Neural cell (in vitro differentiated cells): ENCODE data around the gene FBLN7. TPM values are rescaled to one million over a fixed set of nuclear protein-coding genes. Genes with fewer than 3 reads are reported as not detected.

Experiments
- H2AFZ ChIP-seq: fragments of 200-600, 300-800 bp; sonication (generic), shearing (Covaris generic); 2 replicates; pipeline ENCODE4 v1.6.0; 2014; ENCODE audit warnings: low read depth, mild to moderate bottlenecking, antibody characterized with exemption, low read length, moderate library complexity
- H3F3A ChIP-seq: fragments of 200-600 bp; shearing (Covaris generic); 2 replicates; pipeline ENCODE4 v1.6.1; 2016; ENCODE audit warnings: mild to moderate bottlenecking, moderate library complexity, mixed read lengths, antibody characterized with exemption, low read length; ENCODE audit not compliant: insufficient read depth, poor library complexity, severe bottlenecking
- H3K27ac ChIP-seq: fragments of 200-600, 300-800 bp; sonication (generic), shearing (Covaris generic); 2 replicates; pipeline ENCODE4 v1.5.1; 2014; ENCODE audit warnings: mild to moderate bottlenecking, low read length, moderate library complexity
- H3K27me3 ChIP-seq: fragments of 300-800, 200-600 bp; sonication (generic), shearing (Covaris generic); 2 replicates; pipeline ENCODE4 v1.6.0; 2014; ENCODE audit warnings: mild to moderate bottlenecking, low read depth, low read length, moderate library complexity; ENCODE audit not compliant: insufficient read depth
- H3K36me3 ChIP-seq: fragments of 300-800, 200-600 bp; sonication (generic), shearing (Covaris generic); 2 replicates; pipeline ENCODE4 v1.5.1; 2014; ENCODE audit warnings: mild to moderate bottlenecking, antibody characterized with exemption, low read length, moderate library complexity; ENCODE audit not compliant: insufficient read depth
- H3K4me2 ChIP-seq: fragments of 300-800, 200-600 bp; sonication (generic), shearing (Covaris generic); 2 replicates; pipeline ENCODE4 v1.6.0; 2014; ENCODE audit warnings: mild to moderate bottlenecking, low read length
- H3K4me3 ChIP-seq: fragments of 300-800, 200-600 bp; sonication (generic), shearing (Covaris generic); 2 replicates; pipeline ENCODE4 v1.5.1; 2014; ENCODE audit warnings: mild to moderate bottlenecking, low read length, moderate library complexity
- H3K79me2 ChIP-seq: fragments of 200-600 bp; shearing (Covaris generic); replicated peaks from 2 replicates; pipeline ENCODE4 v1.6.0; 2014; ENCODE audit warnings: mild to moderate bottlenecking, low read length, moderate library complexity; ENCODE audit not compliant: insufficient read depth
- H3K9ac ChIP-seq: fragments of 300-800, 200-600 bp; sonication (generic), shearing (Covaris generic); 2 replicates; pipeline ENCODE4 v1.6.1; 2016; ENCODE audit warnings: mild to moderate bottlenecking, low read length, mixed read lengths
- H3K9me2 ChIP-seq: fragments of 200-600 bp; shearing (Covaris generic); 2 replicates; pipeline ENCODE4 v1.6.1; 2016; ENCODE audit warnings: mild to moderate bottlenecking, low read length, mixed read lengths; ENCODE audit not compliant: insufficient read depth
- H3K9me3 ChIP-seq: fragments of 200-600, 300-800 bp; sonication (generic), shearing (Covaris generic); 2 replicates; pipeline ENCODE4 v1.6.1; 2016; ENCODE audit warnings: mild to moderate bottlenecking, mixed run types, low read length, moderate library complexity, mixed read lengths
- H4K20me1 ChIP-seq: fragments of 200-600 bp; shearing (Covaris generic); 2 replicates; pipeline ENCODE4 v1.6.1; 2016; ENCODE audit warnings: mild to moderate bottlenecking, mixed run types; ENCODE audit not compliant: insufficient read depth
- CTCF ChIP-seq: fragments of 450-650 bp; IDR thresholded peaks from 2 replicates; pipeline ENCODE4 v1.5.1; 2014; ENCODE audit warnings: antibody characterized with exemption, mild to moderate bottlenecking, moderate library complexity; ENCODE audit not compliant: poor library complexity, severe bottlenecking
- EP300 ChIP-seq: fragments of 450-650 bp; conservative IDR thresholded peaks from 2 replicates; pipeline ENCODE4 v1.6.1; 2014; ENCODE audit warnings: antibody characterized with exemption, mild to moderate bottlenecking, moderate library complexity; ENCODE audit not compliant: poor library complexity, severe bottlenecking
- EZH2 ChIP-seq: fragments of 200-600, 300-800 bp; shearing (Covaris generic), sonication (generic); IDR thresholded peaks from 2 replicates; pipeline ENCODE4 v1.6.1; 2014; ENCODE audit warnings: antibody characterized with exemption, low read length, borderline replicate concordance, mild to moderate bottlenecking; ENCODE audit not compliant: insufficient read depth, poor library complexity, severe bottlenecking
- MXI1 ChIP-seq: fragments of 450-650 bp; conservative IDR thresholded peaks from 2 replicates; pipeline ENCODE4 v1.6.1; 2014; ENCODE audit warnings: antibody characterized with exemption, mild to moderate bottlenecking; ENCODE audit not compliant: poor library complexity, severe bottlenecking
- POLR2AphosphoS5 ChIP-seq: IDR thresholded peaks from 2 replicates; pipeline ENCODE4 v1.6.1; 2012
- RAD21 ChIP-seq: fragments of 450-650 bp; conservative IDR thresholded peaks from 2 replicates; pipeline ENCODE4 v1.6.1; 2014; ENCODE audit warnings: antibody characterized with exemption, mild to moderate bottlenecking, moderate library complexity
- REST ChIP-seq: IDR thresholded peaks from 2 replicates; pipeline ENCODE4 v1.6.1; 2012; ENCODE audit warnings: borderline replicate concordance
- SMC3 ChIP-seq: fragments of 450-650 bp; conservative IDR thresholded peaks from 2 replicates; pipeline ENCODE4 v1.6.1; 2014; ENCODE audit warnings: antibody characterized with exemption, mild to moderate bottlenecking, moderate library complexity; ENCODE audit not compliant: poor library complexity
- TAF1 ChIP-seq: IDR thresholded peaks from 2 replicates; pipeline ENCODE4 v1.6.1; 2012; ENCODE audit warnings: low read depth
- polyA plus RNA-seq: library from polyadenylated mRNA; depleted of rRNA; stranded (reverse); fragments of >200 nt; gene quantifications from 2 replicates; pipeline ENCODE4 v1.2.3, GENCODE V29; 2014

FBLN7 gene
- polyA plus RNA-seq, 1 donor from 2014 or later: not detected

- TF ChIP-seq CTCF (no peak), EP300 (no peak), REST (no peak), RAD21 (no peak), EZH2 (no peak), SMC3 (no peak), MXI1 (no peak), TAF1 (no peak), POLR2AphosphoS5 (no peak)
- Histone ChIP-seq H3K36me3 (no peaks in the 10 kb centered on the region), H2AFZ (no peak overlapping the region), H3K4me3 (no peak overlapping the region), H3K9me3 (no peaks in the 10 kb centered on the region), H3K4me2 (no peak overlapping the region), H3K9me2 (no peaks in the 10 kb centered on the region), H3K27me3 (no peaks in the 10 kb centered on the region), H3F3A (no peaks in the 10 kb centered on the region), H4K20me1 (no peaks in the 10 kb centered on the region), H3K27ac (no peak overlapping the region), H3K79me2 (no peaks in the 10 kb centered on the region), H3K9ac (no peak overlapping the region)
Measured at GRCh38 chr2:112155331-112156151, 17.4 kb downstream of the FBLN7 start.

GRCh38 chr2:112156152-112156986, 18.2 kb downstream of the FBLN7 start:
- H3K79me2 ChIP-seq: no peaks in the 10 kb centered on the region
- no peak overlapping the region for H3K27ac ChIP-seq
- H4K20me1 ChIP-seq: no peaks in the 10 kb centered on the region
- no peaks in the 10 kb centered on the region for H3K9me2 ChIP-seq
- no peak overlapping the region for H3K4me2 ChIP-seq
- no peak overlapping the region for H3K9ac ChIP-seq
- no peak for TF ChIP-seq SMC3
- no peak for TF ChIP-seq POLR2AphosphoS5
- TF ChIP-seq CTCF: no peak
- TF ChIP-seq EZH2: no peak
- TF ChIP-seq MXI1: no peak
- TF ChIP-seq TAF1: no peak
- TF ChIP-seq RAD21: no peak
- TF ChIP-seq REST: no peak
- no peak for TF ChIP-seq EP300
- H3K9me3 ChIP-seq: no peaks in the 10 kb centered on the region
- no peak overlapping the region for H2AFZ ChIP-seq
- no peaks in the 10 kb centered on the region for H3K36me3 ChIP-seq
- H3K4me3 ChIP-seq: no peak overlapping the region
- no peaks in the 10 kb centered on the region for H3K27me3 ChIP-seq
- H3F3A ChIP-seq: no peaks in the 10 kb centered on the region
